Type B pancreatic cell (in vitro differentiated cells): ENCODE measurements around the gene MAOB. TPM values are rescaled to one million over a fixed set of nuclear protein-coding genes. Genes with fewer than 3 reads are reported as not detected.
A peak's percentile ranks its signal among the peaks of the same experiment; 100 is the strongest.
"Not testable (repeated sequence)": the region's sequence is repeated elsewhere in the genome, so short reads cannot be mapped to it uniquely, and the experiment has no call there.

Source experiments
- DNase-seq: peaks from one replicate; pipeline ENCODE4 v3.0.0; 2021; ENCODE audit warnings: mixed read lengths; ENCODE audit not compliant: unreplicated experiment; ENCODE audit errors: extremely low spot score
- H3K27ac Mint-ChIP-seq: 2 replicates; pipeline ENCODE4 v1.8.0; 2021; ENCODE audit warnings: mild to moderate bottlenecking, mixed read lengths
- H3K27me3 Mint-ChIP-seq: 2 replicates; pipeline ENCODE4 v1.8.0; 2021; ENCODE audit warnings: mixed read lengths
- H3K36me3 Mint-ChIP-seq: 2 replicates; pipeline ENCODE4 v1.8.0; 2021; ENCODE audit warnings: mixed read lengths
- H3K4me1 Mint-ChIP-seq: one replicate; pipeline ENCODE4 v1.8.0; 2021; ENCODE audit warnings: mixed read lengths; ENCODE audit not compliant: unreplicated experiment
- H3K4me3 Mint-ChIP-seq: 2 replicates; pipeline ENCODE4 v1.8.0; 2021; ENCODE audit warnings: mild to moderate bottlenecking, mixed read lengths
- H3K9me3 Mint-ChIP-seq: 2 replicates; pipeline ENCODE4 v1.8.0; 2021; ENCODE audit warnings: mixed read lengths
- long read RNA-seq: library from polyadenylated mRNA; unstranded; transcript quantifications from one replicate; pipeline ENCODE4 v2.0.0, GENCODE V29; 2020
- total RNA-seq: library from RNA; stranded (reverse); gene quantifications from 2 replicates; pipeline ENCODE4 v1.2.1, GENCODE V29; 2021; ENCODE audit warnings: low replicate concordance
- TF ChIP-seq, protein P1 (sequence below): fragments of 200-600 bp; sonication (generic); conservative IDR thresholded peaks from 2 replicates; pipeline ENCODE4 v1.5.0; 2021; ENCODE audit warnings: antibody characterized with exemption, mild to moderate bottlenecking

Gene MAOB
- 5.5 and 20.8 TPM in 2 replicates for total RNA-seq
- long read RNA-seq, partial matches to known transcripts = 2 of 3 reads
- long read RNA-seq, other reads (novel, unspliced or antisense) = 1 of 3 reads

DNA sequence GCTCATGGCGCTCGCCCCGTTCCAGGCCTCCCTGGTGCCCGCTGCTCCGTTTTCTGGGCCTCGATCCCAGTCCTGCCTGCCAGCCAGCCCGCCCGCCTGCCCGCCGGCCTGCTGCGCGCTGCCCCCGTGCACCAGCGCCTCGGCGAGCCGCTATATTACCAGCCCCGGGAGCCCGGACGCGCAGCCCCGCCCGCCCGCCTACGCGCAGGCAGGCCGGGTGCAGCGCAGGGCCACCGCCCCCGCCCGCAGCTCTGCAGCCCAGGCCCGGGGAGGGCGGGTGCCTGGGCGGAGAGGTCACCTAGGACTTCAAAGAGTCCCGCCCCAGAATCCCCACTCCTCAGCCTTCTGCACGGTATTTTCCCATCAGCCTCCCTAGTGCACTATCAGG is at the start of gene MAOB:
TSS of gene MAOB (minus strand) at position 157 of the 388 bp plus-strand sequence. CDS start at position 6, 151 bp downstream.
- H3K4me3 Mint-ChIP-seq = peak within 1 kb of the TSS; percentile 34
- no peak for DNase-seq
- peaks cover 6% of the 10 kb centered on the region for H3K27me3 Mint-ChIP-seq
- H3K4me1 Mint-ChIP-seq = no peaks in the 10 kb centered on the region
- H3K36me3 Mint-ChIP-seq = no peaks in the 10 kb centered on the region
- peaks cover 2% of the 10 kb centered on the region for H3K9me3 Mint-ChIP-seq
- H3K27ac Mint-ChIP-seq = no peak within 1 kb of the TSS
- TF ChIP-seq, protein P1, sequence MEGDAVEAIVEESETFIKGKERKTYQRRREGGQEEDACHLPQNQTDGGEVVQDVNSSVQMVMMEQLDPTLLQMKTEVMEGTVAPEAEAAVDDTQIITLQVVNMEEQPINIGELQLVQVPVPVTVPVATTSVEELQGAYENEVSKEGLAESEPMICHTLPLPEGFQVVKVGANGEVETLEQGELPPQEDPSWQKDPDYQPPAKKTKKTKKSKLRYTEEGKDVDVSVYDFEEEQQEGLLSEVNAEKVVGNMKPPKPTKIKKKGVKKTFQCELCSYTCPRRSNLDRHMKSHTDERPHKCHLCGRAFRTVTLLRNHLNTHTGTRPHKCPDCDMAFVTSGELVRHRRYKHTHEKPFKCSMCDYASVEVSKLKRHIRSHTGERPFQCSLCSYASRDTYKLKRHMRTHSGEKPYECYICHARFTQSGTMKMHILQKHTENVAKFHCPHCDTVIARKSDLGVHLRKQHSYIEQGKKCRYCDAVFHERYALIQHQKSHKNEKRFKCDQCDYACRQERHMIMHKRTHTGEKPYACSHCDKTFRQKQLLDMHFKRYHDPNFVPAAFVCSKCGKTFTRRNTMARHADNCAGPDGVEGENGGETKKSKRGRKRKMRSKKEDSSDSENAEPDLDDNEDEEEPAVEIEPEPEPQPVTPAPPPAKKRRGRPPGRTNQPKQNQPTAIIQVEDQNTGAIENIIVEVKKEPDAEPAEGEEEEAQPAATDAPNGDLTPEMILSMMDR = no peak

DNA sequence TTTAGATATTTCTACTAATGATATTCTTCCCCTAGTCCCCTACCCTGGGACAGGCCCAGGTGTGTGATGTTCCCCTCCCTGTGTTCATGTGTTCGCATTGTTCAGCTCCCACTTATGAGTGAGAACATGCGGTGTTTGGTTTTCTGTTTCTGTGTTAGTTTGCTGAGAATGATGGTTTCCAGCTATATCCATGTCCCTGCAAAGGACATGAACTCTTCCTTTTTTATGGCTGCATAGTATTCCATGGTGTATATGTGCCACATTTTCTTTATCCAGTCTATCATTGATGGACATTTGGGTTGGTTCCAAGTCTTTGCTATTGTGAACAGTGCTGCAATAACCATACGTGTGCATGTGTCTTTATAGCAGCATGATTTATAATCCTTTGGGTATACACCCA is 39.8 kb upstream of the MAOB start:
- H3K27ac Mint-ChIP-seq, H3K4me1 Mint-ChIP-seq, H3K36me3 Mint-ChIP-seq, H3K27me3 Mint-ChIP-seq, H3K4me3 Mint-ChIP-seq, DNase-seq, H3K9me3 Mint-ChIP-seq: not testable (repeated sequence)

- not testable (repeated sequence) for H3K36me3 Mint-ChIP-seq, H3K27me3 Mint-ChIP-seq, H3K9me3 Mint-ChIP-seq, H3K4me1 Mint-ChIP-seq, H3K4me3 Mint-ChIP-seq, H3K27ac Mint-ChIP-seq, DNase-seq
Measured at GRCh38 chrX:43910772-43911171, 28.5 kb upstream of the MAOB start.

- H3K27ac Mint-ChIP-seq = no peak overlapping the region
- H3K4me3 Mint-ChIP-seq = no peak overlapping the region
- no peaks in the 10 kb centered on the region for H3K27me3 Mint-ChIP-seq
- no peak for DNase-seq
- TF ChIP-seq, protein P1 = no peak
- H3K36me3 Mint-ChIP-seq = no peaks in the 10 kb centered on the region
- H3K9me3 Mint-ChIP-seq = no peaks in the 10 kb centered on the region
- H3K4me1 Mint-ChIP-seq = no peaks in the 10 kb centered on the region
Measured at GRCh38 chrX:43910012-43910411, 27.8 kb upstream of the MAOB start.

GRCh38 chrX:43909141-43909540 is 26.9 kb upstream of the MAOB start:
- H3K27ac Mint-ChIP-seq = no peak overlapping the region
- H3K27me3 Mint-ChIP-seq = no peaks in the 10 kb centered on the region
- no peak for DNase-seq
- TF ChIP-seq, protein P1 = no peak
- no peaks in the 10 kb centered on the region for H3K4me1 Mint-ChIP-seq
- H3K9me3 Mint-ChIP-seq = no peaks in the 10 kb centered on the region
- H3K4me3 Mint-ChIP-seq = no peak overlapping the region
- H3K36me3 Mint-ChIP-seq = no peaks in the 10 kb centered on the region

DNA sequence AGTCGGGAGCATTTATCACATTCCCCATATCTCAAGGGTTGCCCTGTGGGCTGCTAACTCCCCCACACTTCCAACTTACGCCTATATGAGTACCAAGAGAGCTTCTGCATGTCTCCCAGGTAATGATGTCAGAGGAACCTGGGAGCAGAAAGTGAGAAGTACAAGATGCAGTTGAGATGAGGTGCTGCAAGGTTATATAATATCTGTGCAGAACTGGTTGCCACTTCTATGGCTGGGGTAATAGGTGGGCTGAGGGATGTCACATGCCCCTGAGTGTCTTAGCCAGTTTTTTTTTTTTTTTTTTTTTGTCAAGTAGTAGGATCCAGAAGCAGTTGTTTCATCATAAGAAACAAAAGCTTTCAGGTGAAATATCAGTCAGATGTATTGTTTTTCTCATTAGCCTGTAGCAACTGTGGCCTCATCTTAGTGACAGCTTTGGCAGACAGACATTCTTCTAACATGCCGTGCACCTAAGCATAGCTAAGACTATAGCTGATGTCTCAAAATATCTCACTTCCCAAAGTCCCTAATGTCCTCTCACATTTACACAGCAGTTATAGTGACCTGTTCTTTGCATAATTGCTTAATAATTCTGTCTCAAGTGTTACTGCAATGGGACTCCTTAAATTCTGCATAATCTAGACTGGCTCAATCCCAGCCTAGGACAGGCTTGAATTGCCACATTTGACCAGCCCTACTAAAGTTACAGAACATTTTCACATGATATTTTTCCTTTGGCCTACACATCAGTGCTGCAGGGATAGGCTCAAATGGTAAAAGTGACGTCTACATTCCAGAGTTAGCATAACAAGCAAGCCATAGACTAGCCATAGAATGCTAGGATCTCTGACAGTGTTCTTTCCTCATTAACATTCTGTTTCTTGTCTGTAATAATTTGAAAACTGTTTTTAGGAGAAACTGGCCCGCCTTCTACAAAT is 17.9 kb upstream of the MAOB start:
- no peaks in the 10 kb centered on the region for H3K27me3 Mint-ChIP-seq
- H3K9me3 Mint-ChIP-seq = no peaks in the 10 kb centered on the region
- no peak overlapping the region for H3K4me3 Mint-ChIP-seq
- H3K36me3 Mint-ChIP-seq = no peaks in the 10 kb centered on the region
- DNase-seq = no peak
- TF ChIP-seq, protein P1 = no peak
- H3K27ac Mint-ChIP-seq = no peak overlapping the region
- H3K4me1 Mint-ChIP-seq = no peaks in the 10 kb centered on the region
